GM12865 (cell line): Measurements from ENCODE around the gene MCC.
A peak's percentile ranks its signal among the peaks of the same experiment; 100 is the strongest.

Experiments used
- DNase-seq: peaks from one replicate; pipeline ENCODE4 v3.0.0; 2010; ENCODE audit warnings: low read depth
- H3K4me3 ChIP-seq: 2 replicates; pipeline ENCODE4 v1.5.1; 2011; ENCODE audit warnings: mild to moderate bottlenecking, low read depth, low read length, control low read depth
- CTCF ChIP-seq: IDR thresholded peaks from 2 replicates; pipeline ENCODE4 v1.5.1; 2011; ENCODE audit warnings: low read length, control low read depth, low read depth, inconsistent platforms; ENCODE audit not compliant: insufficient read depth; ENCODE audit errors: missing control alignments

The MCC gene

DNA sequence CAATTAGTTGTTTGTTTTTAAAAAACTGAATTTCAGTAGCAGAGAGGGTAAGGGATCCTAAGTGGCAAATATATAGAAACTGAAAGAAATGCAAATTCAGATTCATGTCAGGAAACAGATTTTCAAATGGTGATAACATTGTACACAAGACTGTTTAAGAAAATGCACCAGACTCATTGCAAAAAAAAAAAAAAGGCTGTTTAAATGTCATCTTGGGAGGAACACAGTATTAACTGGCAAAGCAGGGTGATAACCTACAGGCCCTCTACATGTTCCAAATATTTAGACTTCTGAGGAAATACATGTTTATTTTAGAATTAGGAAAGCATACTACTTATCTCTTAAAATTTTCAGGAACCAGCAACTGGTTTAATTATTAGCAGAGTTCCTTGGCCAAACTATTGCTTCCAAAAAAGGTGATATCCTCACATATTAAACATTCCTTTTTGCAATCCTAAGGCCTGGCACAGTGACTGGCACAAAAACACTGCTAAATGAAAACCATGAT is 167.9 kb downstream of the MCC start:
- TF ChIP-seq CTCF, result no peak
- no peak overlapping the region for H3K4me3 ChIP-seq
- peak; percentile 17 for DNase-seq

DNA sequence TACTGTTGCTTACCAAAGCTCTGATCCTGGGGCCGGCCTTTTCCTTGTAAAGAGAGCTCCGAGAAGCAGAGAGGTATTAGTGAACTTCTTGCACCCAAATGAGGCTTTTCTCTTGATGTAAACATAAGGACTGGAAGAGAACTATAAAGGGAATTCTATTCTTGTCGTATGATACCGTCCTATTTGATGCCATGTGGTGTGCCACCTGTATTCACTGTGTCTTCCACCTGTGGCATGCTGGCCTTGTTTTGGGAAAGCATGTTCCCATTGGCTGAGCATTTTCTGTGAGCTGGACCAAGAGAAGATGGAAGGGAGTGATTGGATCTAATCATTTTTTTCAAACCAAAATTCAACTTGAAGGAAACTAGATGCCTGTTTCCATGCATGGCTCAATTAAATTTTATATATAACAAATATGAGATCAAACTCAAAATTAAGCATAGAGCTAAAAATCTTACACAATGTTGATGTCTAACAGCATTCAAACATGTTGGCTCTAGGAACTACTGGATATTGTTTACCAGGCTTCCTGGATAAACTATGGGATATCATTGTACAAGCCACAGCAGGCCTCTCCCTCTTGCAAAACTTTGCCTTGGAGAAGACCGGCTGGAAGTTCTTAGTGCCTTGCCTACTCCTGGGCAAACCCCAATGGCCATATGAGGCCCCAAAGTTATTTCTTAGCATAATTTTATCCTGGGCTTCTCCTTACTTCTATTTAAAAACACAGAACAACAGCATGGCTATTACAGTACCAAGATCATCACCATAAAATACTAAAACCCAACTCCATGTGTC is 168.8 kb downstream of the MCC start:
- no peak overlapping the region for H3K4me3 ChIP-seq
- DNase-seq, result no peak
- TF ChIP-seq CTCF, result no peak

DNA sequence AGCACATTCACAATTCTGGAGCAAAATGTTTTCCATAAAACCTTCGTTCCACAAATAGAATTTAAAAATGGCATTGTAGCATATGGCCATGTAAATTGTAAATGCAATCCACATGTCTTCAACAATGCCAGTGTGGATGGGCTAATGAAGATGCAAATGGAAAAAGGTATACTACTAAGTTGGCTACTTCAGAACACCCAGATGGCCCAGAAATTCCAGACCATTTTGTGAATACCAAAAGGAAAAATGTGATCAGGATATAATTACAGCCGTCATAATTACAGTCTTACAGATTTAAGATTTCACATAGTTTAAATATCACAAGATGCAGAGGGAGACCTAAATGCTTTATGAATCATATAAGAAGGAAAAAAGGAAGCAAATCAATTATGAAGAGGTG is 170.6 kb downstream of the MCC start:
- DNase-seq, result no peak
- TF ChIP-seq CTCF, result no peak
- no peak overlapping the region for H3K4me3 ChIP-seq

DNA sequence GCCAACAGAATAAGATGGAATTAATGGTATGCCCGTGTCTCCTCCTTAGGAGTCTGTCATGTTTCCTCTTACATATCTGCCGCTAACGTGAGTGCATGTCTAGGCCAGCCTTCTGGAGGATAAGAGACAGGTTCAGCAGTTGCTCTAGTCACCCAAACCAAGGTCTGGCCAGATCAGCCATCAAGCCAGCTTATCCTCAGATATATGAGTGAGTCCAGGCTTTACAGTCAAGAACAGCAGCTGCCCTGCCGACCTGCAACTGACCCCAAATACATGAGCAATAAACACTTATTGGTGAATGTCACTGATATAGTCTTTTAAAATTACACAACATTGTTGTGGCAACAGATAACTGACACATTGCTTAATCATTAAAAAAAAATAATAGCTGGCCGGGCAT is 177.0 kb downstream of the MCC start:
- DNase-seq, result no peak

DNA sequence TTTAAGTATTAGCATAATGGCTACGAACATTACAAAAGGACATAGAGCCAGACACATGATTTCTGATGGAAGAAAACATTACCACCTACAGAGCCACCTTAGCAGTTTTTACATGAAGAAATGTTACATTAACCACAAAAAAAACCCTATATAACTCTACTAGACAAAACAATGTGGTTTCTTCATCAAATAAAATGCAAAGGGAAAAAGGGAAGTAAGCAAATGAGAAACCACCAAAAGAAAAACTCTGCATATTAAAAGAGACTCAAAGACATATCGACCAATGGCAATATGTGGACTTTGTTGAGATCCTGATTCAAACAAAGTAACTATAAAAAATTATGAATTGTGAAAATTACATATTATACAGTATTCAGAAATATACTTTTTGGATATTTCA is 186.1 kb downstream of the MCC start:
- no peak for TF ChIP-seq CTCF
- no peak overlapping the region for H3K4me3 ChIP-seq
- no peak for DNase-seq

More for the DNA sequence above, 177.0 kb downstream of the MCC start:
- H3K4me3 ChIP-seq, result no peak overlapping the region
- no peak for TF ChIP-seq CTCF

DNA sequence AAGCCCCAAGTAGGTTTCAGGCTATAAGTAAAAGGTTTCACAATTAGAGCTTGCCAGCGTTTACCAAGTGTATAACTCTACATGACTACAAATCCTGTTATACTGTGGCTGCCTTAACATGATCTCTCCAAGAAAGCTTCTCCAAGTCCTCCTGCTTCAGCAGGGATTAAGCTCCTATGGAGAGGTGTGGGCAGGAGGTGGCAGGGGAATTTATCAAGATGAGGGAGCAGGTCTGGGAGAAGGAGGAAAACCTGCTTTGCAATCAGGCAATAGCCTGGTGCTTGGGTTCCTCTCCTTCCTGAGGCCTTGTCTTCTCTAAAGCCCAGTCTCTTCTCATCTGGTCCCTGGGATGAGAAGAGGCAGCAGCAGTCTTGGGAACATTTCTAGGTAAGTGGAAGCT is 188.7 kb downstream of the MCC start:
- H3K4me3 ChIP-seq, result no peak overlapping the region
- TF ChIP-seq CTCF, result no peak
- no peak for DNase-seq

GRCh38 chr5:113296676-113297075 is 191.6 kb downstream of the MCC start:
- no peak overlapping the region for H3K4me3 ChIP-seq
- no peak for TF ChIP-seq CTCF

More at GRCh38 chr5:113296676-113297075, 191.6 kb downstream of the MCC start:
- no peak for DNase-seq
